NCI-H146 treated with DMSO at 0.1 percent for 48 hours (cell line): ENCODE results near the gene NOC2L.

Experiments used
- DNase-seq: peaks from one replicate; lab custom pipeline; 2025; ENCODE audit not compliant: unreplicated experiment; lab: John Stamatoyannopoulos, UW

The NOC2L gene

DNA sequence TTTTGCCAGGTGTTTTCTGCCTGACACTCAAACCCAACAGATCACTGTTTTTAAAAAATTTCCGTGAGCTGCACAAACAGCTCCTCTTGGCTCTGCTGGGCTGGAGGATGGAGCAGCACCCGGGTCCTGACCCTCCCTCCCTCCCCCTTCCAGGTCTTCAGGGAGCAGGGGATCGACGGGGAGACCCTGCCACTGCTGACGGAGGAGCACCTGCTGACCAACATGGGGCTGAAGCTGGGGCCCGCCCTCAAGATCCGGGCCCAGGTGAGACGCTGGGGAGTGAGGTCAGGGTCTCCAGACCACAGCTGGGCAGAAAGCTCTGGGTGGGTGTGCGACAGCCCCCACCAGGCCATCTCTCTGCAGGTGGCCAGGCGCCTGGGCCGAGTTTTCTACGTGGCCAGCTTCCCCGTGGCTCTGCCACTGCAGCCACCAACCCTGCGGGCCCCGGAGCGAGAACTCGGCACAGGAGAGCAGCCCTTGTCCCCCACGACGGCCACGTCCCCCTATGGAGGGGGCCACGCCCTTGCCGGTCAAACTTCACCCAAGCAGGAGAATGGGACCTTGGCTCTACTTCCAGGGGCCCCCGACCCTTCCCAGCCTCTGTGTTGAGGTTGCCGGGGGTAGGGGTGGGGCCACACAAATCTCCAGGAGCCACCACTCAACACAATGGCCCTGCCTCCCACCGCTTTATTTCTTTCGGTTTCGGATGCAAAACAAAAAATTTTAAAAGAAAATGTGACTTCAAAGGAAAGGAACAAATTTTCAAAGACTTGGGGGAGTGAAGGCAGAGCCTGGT lies 15.3 kb downstream of the NOC2L start:
- DNase-seq: no peak

DNA sequence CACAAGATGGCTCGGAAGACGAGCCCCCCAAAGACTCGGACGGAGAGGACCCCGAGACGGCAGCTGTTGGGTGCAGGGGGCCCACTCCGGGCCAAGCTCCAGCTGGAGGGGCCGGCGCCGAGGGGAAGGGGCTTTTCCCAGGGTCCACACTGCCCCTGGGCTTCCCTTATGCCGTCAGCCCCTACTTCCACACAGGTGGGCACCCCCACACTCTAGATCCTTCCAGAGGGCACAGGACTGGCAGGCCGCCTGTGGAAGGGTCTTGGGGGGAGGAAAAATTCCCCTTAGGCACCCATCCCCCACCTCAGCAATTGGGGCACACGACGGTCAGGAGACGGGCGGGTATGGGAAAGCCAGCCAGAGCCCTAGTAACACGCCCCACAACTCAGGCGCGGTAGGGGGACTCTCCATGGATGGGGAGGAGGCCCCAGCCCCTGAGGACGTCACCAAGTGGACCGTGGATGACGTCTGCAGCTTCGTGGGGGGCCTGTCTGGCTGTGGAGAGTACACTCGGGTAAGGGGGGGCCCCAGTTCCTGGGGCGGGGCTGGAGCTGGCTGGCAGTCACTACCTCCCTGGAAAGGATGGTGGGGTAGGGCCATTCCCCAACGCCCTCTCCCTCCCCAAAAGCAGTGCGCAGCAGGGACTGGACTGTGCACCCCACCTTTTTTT lies 16.1 kb downstream of the NOC2L start:
- no peak for DNase-seq

DNA sequence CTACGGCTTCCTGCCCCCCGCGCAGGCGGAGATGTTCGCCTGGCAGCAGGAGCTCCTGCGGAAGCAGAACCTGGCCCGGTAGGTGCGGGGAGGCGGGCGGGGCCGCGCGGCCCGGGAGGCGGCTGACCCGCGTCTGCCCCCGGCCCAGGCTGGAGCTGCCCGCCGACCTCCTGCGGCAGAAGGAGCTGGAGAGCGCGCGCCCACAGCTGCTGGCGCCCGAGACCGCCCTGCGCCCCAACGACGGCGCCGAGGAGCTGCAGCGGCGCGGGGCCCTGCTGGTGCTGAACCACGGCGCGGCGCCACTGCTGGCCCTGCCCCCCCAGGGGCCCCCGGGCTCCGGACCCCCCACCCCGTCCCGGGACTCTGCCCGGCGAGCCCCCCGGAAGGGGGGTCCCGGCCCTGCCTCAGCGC lies 16.6 kb downstream of the NOC2L start:
- no peak for DNase-seq

DNA sequence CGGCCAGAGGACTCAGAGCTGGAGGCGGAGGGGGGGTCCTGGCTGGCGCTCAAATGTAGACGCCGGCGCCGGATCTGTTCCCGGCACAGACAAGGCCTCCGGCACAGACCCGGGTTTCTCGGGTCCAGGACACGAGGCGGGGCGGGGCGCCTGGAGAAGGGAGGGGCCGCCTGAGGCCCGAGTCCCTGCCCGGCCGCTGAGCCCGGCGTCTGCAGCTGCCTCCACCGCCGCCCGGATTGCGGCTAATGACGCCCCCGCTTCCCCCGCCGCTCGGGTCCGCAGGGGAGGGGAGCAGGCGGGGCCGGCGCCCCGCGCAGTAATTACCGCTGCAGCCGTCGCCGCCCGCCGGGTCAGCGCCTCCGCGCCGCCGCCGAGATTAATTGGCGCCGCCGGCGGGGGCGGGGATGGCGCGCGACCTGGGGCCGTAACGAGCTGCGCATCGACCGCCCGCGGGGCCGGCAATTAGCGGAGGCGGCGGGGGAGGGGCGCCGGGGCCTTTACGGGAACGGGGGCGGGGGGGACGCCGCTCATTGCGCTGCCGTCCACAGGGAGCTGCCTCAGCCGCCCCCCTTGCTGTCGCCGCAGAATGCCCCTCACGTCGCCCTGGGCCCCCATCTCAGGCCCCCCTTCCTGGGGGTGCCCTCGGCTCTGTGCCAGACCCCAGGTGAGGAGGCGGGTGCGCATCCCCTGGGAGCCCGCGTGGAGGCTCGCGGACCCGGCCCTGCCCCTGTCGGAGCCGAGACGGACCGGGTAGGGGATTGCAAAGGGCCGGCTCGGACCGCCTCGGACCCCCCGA lies 17.3 kb downstream of the NOC2L start:
- DNase-seq: peak; percentile 18

DNA sequence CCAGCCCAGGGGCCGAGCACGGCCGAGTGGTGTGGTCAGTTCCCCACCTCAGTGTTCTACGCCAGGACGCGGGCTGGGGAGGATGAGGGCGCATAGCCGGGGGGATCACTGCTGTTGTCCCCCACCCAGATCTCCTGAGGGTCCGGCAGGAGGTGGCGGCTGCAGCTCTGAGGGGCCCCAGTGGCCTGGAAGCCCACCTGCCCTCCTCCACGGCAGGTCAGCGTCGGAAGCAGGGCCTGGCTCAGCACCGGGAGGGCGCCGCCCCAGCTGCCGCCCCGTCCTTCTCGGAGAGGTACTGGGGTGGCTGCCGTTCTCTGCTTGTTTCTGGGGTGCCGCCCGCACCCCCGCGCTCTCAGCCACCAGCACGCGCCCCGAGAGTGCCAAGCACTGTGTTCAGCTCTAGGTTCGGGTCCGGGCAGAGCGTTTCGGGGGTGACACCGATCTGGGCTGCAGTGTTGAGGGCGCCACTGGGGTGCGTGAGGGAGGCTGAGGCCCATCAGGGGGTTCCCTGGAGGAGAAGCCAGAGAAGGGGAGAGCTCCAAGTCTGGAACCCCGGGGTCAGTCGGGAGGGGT lies 18.0 kb downstream of the NOC2L start:
- no peak for DNase-seq

DNA sequence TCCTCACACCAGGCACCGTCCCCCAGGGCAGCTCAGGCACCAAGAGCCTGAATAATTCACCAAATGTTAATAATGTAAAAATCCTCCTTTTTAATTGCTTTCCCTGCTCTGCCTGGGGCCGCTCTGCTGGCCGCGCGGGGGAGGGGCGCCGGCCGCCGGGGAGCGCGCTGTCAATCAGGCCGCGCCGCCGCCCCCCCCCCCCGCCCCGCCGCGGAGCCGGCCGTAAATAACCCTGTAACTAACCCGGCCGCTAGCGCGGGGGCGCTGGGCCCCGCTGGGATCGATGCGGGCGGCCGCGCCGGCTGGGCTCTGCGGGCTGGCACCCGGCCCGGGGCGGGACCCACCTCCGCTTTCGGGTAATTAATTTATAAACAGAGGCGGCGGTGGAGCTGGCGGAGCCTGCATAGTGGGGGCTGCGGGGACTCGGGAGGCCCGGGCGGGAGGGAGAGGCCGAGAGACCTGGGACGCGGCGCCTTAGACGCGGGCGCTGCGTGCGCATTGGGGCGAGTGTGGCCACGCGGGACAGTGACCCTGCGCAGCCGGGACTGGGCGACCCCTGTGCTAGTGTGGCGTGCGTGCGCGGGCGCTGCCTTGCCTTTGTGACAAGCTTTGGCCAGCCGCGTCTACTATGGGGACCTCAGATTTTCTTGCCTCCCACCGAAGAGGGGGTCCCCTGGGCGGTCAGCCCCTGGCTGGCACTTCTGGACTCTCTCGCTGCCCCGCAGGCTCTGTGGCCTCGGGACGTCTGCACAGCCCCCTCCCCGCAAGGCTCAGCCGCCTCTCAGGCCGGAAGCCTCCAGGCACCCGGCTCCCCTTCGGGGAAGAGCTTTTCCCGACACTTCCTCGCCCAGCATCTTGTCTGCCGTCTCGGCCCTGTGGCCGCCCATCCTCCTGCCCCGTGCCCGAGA lies 18.7 kb downstream of the NOC2L start:
- DNase-seq: no peak

DNA sequence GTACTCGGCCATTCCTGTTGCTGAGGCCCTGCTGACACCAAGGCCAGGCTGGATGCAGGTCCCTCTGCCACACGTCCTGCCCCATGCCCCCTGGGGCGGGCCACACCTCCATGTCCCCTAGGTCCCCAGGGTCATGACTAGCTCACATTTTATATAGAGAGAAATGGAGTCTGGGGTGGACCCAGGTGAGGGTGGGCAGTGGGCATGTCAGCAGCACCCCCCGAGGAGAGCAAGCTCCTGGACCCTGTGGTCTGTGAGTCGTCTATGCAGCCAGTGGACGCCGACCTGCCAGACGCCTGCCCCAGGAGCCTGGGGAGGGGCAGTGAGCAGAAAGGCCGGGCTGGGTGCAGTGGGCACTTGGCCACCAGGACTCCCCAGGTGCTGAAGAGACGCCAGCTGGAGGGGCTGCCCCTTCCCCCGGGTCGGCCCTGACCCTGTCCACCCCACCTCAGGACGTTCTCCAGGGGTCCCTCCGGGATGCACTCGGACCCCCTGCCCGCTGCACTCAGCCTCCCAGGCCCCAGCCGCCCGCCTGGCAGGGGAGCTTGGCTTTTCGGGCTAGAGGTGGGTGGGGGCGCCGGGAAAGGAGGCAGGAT lies 19.4 kb downstream of the NOC2L start:
- no peak for DNase-seq

DNA sequence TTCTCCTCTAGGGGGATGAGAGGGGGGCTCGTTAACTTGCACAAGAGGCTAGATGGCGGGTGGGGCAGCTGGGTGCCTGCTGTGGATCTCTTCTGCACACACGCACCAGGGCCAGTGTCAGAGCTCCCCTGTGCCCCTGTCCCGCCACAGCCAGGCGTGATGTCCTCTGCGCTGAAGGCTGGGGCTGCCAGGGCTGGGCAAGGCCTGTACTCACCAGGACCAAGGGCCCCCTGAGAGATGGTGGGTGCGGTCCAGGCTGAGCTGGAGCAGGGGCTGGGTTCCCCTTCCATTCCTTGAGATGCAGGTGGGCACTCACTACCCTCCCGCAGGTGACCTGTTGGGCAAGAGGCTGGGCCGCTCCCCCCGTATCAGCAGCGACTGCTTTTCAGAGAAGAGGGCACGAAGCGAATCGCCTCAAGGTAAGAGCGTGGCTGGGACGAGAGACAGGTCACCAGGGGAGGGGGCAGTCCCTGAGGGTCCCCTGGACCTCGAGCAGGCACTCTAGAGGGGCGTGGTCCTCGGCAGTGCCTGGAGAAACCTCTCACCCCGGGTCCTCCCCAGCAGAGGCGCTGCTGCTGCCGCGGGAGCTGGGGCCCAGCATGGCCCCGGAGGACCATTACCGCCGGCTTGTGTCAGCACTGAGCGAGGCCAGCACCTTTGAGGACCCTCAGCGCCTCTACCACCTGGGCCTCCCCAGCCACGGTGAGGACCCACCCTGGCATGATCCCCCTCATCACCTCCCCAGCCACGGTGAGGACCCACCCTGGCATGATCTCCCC lies 20.2 kb downstream of the NOC2L start:
- no peak for DNase-seq

DNA sequence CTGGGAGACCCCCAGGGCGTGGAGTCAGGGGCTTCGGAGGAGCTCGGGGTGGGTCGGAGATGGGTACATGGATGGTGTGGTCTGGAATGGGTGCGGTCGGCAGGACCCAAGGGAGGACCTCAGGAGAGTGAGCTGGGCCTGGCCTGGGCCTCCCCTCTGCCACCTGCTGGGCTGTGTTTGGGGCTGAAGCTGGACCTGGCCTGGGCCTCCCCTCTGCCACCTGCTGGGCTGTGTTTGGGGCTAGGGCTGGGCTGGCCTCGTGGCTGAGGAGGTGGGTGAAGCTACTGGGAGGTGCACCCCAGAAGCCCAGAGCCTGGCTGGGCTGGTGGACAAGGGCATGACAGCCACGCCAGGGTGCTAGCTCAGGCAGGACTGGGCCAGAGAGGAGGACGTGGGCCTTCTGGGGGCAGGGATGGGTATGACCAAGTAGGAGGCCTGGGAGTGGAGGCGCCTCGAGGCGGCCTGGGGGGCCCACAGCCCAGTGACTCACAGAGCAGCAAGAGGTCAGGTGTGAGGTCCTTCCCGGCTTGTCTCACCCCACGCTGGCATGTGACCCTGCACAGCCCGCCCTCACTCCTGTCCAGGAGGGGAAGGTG lies 20.9 kb downstream of the NOC2L start:
- no peak for DNase-seq

DNA sequence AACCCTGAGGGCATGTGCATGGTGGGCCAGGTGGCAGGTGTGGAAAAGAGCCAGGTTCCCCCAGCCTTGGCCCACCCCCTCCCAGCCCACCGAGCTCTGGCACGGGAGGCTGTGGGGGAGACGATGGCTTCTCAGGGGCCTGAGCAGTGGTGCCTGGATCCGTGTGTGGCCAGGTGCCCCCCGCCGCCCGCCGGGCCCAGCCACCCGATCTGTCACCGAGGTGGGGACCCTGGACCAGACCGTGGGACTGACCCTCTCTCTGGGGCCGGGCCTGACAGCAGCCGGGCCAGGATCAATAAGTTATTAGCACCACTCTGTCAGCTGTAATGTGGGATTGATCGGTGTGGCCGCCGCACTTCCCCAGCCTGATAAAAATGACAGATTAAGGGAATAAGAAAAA lies 21.5 kb downstream of the NOC2L start:
- DNase-seq: no peak

DNA sequence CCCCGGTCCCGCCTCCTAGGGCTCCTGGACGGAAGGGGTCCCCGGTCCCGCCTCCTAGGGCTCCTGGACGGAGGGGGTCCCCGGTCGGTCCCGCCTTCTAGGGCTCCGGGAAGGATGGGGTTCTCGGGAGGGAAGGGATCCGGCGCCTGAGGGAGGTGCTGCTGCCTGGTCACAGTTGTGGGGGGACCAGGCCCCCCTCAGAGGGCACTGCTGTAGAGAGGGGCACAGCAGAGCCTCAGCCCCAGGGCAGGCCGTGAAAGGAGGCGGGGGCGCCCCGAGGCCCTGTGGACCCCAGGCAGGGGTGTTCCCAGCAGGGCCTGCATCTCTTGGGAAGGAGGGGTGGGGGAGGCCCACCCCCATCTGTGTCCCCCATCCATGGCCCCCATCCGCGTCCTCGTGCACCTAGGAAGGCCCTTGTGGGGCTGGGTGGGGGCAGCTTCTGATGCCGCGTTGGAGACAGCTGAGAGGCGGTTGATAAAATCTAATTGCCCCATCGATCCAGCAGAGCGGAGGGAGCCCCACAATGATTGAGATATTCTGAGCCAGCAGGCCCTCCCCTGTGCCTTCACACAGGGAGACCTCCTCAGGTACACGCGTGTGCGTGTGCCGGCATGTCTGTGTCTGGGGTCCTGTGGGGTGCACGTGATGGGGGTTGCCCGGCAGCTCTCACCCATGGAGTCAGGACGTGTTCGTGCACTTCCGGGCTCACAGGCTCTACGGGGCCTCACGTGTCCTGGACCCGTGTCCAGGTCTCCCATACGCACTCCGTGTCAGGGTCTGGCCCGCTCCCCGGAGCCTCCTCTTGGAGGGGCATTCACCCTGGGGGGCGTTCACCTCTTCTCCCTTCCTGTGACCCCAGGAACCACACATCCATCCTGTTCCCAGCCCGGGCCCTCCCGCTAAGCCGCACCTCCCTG lies 22.4 kb downstream of the NOC2L start:
- DNase-seq: no peak

DNA sequence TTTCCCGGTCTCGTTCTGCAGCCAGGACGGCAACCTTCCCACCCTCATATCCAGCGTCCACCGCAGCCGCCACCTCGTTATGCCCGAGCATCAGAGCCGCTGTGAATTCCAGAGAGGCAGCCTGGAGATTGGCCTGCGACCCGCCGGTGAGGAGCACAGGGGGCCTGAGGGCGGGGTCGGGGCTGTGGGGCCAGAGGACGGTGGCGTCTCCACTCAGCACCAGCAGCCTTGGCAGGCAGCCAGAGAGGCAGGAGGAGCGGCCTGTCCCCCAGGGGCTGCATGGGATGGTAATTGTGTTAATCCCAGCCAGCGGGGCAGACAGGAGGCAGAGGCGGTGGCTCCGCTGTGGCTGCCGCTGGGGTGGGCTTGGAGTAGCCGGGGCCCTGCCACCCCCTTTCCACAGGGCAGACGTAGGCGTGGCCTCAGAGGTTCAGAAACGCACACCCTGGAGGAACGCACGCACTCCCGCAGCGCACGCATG lies 23.3 kb downstream of the NOC2L start:
- DNase-seq: peak; percentile 36

DNA sequence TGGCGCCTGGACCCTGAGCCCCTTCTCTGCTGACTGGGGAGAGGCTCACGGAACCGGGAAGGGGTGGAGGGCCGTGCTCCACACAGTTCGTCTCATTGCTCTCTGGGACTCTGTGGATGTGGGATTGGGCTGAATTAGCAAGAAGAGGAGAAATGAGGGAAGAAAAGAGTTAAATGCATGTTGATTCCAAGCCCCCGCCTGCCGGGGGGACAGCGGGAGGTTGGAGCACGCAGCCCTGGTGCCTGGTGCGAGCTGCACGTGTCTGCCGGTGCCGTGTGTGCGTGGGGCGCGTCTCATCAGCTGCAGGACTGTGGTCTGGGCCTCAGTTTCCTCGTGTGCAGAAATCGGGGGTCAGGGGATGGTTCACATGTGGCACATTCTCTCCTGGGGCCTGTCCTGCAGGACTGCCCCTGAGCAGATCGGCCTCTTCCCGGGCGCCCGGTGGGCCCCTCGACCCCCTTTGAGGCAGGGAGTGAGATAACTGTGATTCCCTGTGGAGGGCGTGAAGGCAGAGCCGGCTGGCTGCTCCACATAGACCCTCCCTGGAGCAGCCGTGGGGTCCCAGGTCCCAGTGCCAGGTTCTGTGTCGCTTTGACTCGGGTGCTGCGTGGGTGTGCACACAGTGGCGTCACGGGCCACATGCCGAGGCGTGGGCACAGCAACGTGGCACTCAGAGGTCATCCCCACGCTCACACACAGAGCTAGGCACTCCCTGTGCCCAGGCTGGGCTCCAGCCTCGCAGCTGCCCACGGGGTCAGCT lies 23.9 kb downstream of the NOC2L start:
- no peak for DNase-seq

DNA sequence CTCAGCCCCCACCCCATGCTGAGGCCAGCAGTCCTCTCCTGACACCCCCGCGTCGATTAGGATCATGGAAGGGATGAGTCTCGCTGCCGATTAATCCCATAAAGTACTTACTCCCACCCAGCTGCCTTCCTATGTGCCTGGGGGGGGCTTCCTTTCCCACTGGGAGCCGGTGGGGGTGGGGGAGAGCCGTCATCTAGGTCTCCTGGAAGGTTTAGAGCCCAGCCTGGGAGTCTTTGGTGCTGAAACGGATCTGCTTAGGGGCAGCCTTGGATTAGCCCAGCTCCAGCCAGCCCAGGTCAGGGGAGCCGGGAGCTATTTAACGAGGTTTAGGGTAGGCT lies 25.5 kb downstream of the NOC2L start:
- DNase-seq: no peak

DNA sequence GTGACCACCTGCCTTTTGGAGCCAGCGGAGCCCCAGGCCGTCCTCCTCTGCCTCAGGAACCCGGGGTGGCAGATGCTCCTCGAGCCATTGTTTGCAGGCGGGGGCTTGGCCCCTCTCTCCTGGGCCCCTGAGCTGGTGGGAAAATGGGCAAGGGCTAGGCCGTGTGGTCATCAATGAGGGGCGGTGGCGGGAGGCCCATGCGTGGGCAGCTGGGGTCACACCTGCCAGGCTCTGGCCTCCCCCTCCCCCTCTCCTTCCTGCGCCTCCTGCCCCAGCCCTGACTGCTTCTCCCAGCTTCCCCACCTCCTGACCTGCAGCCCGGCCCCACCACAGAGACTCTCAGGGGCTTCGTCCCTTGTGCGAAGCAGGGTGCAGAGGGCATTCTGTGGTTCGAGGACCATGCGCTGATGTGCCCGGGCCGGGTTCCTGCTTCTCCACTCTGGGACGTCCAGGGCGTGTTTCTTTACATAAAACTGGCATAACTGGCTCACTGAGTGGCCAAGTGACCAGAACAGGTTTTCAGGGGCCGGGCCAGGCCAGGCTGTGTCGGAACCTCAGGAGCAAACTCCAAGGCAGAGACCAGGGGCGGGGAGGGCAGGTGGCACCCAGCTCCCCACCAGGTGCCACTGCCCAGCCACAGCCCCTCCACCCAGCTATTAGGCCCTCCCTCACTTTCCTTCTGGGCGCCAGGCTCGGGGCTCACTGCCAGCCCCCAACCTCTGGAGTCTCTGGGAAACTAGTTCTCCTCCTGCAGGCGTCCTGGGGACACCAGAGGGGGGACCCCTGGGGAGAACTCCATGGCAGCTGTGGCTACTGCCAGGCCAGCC lies 26.1 kb downstream of the NOC2L start:
- DNase-seq: no peak

DNA sequence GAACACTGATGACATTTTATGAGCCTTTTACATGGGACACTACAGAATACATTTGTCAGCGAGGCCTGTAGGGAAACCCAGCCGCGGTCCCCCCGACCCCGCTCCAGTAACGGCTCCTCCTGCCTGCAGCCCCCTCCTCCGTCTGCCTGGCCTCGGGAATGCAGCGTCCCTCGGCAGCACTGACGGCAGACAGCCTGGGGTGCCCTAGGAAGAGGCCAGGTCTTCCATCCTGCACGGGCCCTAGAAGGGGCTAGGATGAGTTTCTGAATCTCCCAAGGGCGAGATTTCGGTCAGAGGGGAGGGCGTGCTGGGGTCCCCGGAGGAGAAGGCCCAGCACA lies 26.9 kb downstream of the NOC2L start:
- DNase-seq: no peak
